Erythroblast (primary cell): ENCODE measurements around the gene TMSB4Y.

ENCODE experiments used
- GATA1 ChIP-seq: IDR thresholded peaks from 2 replicates; pipeline ENCODE4 v1.6.1; 2011; ENCODE audit warnings: low read depth, mild to moderate bottlenecking, control low read depth, low read length, moderate library complexity
- POLR2A ChIP-seq: IDR thresholded peaks from 2 replicates; pipeline ENCODE4 v1.6.1; 2011; ENCODE audit warnings: mild to moderate bottlenecking, low read length

DNA sequence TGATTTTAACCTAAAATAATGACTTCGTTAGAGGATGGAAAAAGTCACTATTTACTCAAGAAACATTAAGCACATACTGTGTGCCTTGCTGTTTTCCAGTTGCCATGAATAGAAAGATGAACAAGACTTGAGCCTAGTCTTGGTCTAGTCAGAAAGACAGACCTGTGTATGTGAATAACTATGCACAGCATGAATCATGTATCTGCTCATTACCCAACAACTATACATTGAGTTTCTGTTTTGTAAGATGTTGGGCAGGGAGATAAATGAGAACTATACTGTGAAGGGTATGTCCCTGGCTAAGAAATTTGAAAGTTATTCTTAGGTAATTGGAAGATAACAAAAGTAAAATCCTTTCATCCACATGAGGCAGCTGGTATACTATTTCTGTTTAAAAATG lies 4.3 kb downstream of the TMSB4Y start:
- TF ChIP-seq POLR2A = no peak
- TF ChIP-seq GATA1 = no peak
